ENCODE data around the gene ZBTB2. TPM values are rescaled to one million over a fixed set of nuclear protein-coding genes. Genes with fewer than 3 reads are reported as not detected.

Gene ZBTB2
- total RNA-seq, 2 experiments from 2014 or later: 26.8 to 28.2 TPM

- peak; percentile 25 for DNase-seq
- no peak overlapping the region for H3K4me3 Mint-ChIP-seq
Measured at GRCh38 chr6:151413372-151414145, 22.2 kb upstream of the ZBTB2 start.

GRCh38 chr6:151412909-151413308 is 21.6 kb upstream of the ZBTB2 start:
- Mint-ChIP-seq H3K9me3 (peaks cover 10% of the 10 kb centered on the region), H3K27me3 (no peaks in the 10 kb centered on the region), H3K4me1 (peaks cover 10% of the 10 kb centered on the region), H3K36me3 (peaks cover 60% of the 10 kb centered on the region), H3K4me3 (no peak overlapping the region), H3K27ac (no peak overlapping the region)
- DNase-seq: no peak

More at GRCh38 chr6:151413372-151414145, 22.2 kb upstream of the ZBTB2 start:
- peaks cover 61% of the 10 kb centered on the region for H3K36me3 Mint-ChIP-seq
- H3K27ac Mint-ChIP-seq: peak overlapping the region; percentile 16
- H3K27me3 Mint-ChIP-seq: no peaks in the 10 kb centered on the region
- peaks cover 10% of the 10 kb centered on the region for H3K4me1 Mint-ChIP-seq
- H3K9me3 Mint-ChIP-seq: peaks cover 10% of the 10 kb centered on the region

GRCh38 chr6:151409679-151410078 is 18.3 kb upstream of the ZBTB2 start:
- Mint-ChIP-seq H3K4me1 (peaks cover 14% of the 10 kb centered on the region), H3K9me3 (peaks cover 4% of the 10 kb centered on the region), H3K27ac (no peak overlapping the region), H3K27me3 (no peaks in the 10 kb centered on the region), H3K36me3 (peaks cover 40% of the 10 kb centered on the region), H3K4me3 (no peak overlapping the region)
- no peak for DNase-seq

GRCh38 chr6:151409260-151409659 is 17.9 kb upstream of the ZBTB2 start:
- H3K27me3 Mint-ChIP-seq: no peaks in the 10 kb centered on the region
- H3K36me3 Mint-ChIP-seq: peaks cover 39% of the 10 kb centered on the region
- no peaks in the 10 kb centered on the region for H3K9me3 Mint-ChIP-seq
- H3K27ac Mint-ChIP-seq: peak overlapping the region; percentile 51
- peaks cover 13% of the 10 kb centered on the region for H3K4me1 Mint-ChIP-seq
- no peak for DNase-seq
- H3K4me3 Mint-ChIP-seq: no peak overlapping the region

DNA sequence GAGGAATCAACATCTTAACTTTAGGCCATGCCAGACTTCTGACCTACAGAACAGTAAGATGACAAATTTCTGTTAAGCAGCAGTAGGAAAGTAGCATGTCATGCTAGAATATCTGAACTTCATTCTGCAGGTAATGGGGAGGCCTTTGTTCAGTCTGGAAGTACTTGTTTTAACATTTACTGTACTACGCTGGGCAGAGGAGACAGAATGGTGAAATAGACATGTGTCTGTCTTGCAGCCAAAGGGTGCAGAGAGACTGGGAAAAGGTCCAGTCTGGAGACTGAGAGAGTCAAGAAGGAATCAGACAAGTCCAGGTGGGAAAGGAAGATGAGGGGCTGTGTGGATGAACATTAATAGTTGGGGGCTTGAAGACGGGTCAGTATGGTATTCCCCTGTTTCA is 17.5 kb upstream of the ZBTB2 start:
- DNase-seq: no peak
- Mint-ChIP-seq H3K9me3 (no peaks in the 10 kb centered on the region), H3K36me3 (peaks cover 36% of the 10 kb centered on the region), H3K27ac (peak overlapping the region; percentile 51), H3K27me3 (no peaks in the 10 kb centered on the region), H3K4me1 (peaks cover 10% of the 10 kb centered on the region), H3K4me3 (no peak overlapping the region)

GRCh38 chr6:151403919-151404308 is 12.6 kb upstream of the ZBTB2 start:
- Mint-ChIP-seq H3K36me3 (peaks cover 34% of the 10 kb centered on the region), H3K27ac (peak overlapping the region; percentile 61), H3K27me3 (no peaks in the 10 kb centered on the region), H3K4me3 (no peak overlapping the region), H3K4me1 (peaks cover 24% of the 10 kb centered on the region), H3K9me3 (no peaks in the 10 kb centered on the region)
- no peak for DNase-seq

- Mint-ChIP-seq H3K4me3 (no peak overlapping the region), H3K27me3 (no peaks in the 10 kb centered on the region), H3K36me3 (peaks cover 39% of the 10 kb centered on the region), H3K9me3 (no peaks in the 10 kb centered on the region), H3K27ac (no peak overlapping the region), H3K4me1 (peaks cover 35% of the 10 kb centered on the region)
- DNase-seq: no peak
Measured at GRCh38 chr6:151402228-151402627, 10.9 kb upstream of the ZBTB2 start.

DNA sequence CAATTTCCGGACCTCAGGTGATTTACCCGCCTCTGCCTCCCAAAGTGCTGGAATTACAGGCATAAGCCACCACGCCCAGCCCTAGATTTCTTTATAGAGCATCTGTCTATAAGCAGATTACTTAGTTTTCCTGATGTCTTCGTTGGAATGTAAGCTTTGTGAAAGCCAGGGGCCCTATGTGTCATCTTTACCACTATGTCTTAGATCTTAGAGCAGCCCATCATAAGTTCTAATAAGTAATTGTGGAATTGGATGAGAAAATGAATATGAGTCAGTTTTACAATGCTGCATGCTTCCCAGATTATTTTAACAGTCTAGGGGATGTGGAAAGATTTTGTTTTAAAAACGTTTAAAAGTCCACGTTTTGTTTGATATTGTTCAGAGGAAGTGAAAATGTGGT is 9.1 kb upstream of the ZBTB2 start:
- Mint-ChIP-seq H3K4me3 (no peak overlapping the region), H3K27ac (peak overlapping the region; percentile 54), H3K9me3 (no peaks in the 10 kb centered on the region), H3K4me1 (peaks cover 42% of the 10 kb centered on the region), H3K36me3 (peaks cover 42% of the 10 kb centered on the region), H3K27me3 (no peaks in the 10 kb centered on the region)
- no peak for DNase-seq

DNA sequence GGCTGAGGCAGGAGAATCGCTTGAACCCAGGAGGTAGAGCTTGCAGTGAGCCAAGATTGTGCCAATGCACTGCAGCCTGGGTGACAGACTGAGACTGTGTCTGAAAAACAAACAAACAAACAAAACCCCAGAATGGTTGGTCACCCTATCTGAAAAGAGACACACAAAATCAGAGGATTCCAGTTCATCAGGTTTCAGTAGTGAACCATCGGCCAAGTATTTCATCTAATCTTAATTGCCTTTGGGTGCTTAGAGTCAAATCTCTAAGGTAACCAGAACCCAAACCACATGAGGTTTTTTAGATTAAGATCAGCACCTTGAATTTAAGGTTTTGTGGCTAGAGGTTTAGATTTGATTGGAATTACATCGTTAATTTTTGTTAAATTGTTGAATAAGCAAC is 8.3 kb upstream of the ZBTB2 start:
- H3K27me3 Mint-ChIP-seq: no peaks in the 10 kb centered on the region
- no peaks in the 10 kb centered on the region for H3K9me3 Mint-ChIP-seq
- H3K4me3 Mint-ChIP-seq: no peak overlapping the region
- DNase-seq: no peak
- no peak overlapping the region for H3K27ac Mint-ChIP-seq
- peaks cover 49% of the 10 kb centered on the region for H3K4me1 Mint-ChIP-seq
- H3K36me3 Mint-ChIP-seq: peaks cover 45% of the 10 kb centered on the region

DNA sequence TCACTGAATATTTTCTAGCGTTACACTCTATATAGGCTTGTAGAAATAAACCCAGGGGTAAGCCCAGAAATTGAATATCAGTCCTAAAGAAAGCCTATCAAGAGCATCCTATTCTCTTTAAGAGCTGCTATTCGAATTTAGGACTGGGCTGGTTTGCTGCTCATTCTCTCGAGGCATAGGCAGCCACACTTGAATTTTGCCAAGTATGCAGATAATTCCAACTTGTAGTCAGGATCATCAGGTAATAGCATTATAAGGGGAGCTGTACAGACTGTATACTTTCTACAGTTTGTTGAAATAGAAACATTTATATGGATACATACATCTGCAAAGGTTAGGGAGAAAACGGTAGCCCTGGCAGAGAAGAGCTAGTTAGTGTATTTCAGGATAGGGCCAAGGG is 2.1 kb upstream of the ZBTB2 start:
- H3K9me3 Mint-ChIP-seq: no peaks in the 10 kb centered on the region
- H3K4me3 Mint-ChIP-seq: peak overlapping the region; percentile 95
- peaks cover 40% of the 10 kb centered on the region for H3K36me3 Mint-ChIP-seq
- peaks cover 3% of the 10 kb centered on the region for H3K27me3 Mint-ChIP-seq
- peak overlapping the region; percentile 96 for H3K27ac Mint-ChIP-seq
- DNase-seq: no peak
- peaks cover 50% of the 10 kb centered on the region for H3K4me1 Mint-ChIP-seq

DNA sequence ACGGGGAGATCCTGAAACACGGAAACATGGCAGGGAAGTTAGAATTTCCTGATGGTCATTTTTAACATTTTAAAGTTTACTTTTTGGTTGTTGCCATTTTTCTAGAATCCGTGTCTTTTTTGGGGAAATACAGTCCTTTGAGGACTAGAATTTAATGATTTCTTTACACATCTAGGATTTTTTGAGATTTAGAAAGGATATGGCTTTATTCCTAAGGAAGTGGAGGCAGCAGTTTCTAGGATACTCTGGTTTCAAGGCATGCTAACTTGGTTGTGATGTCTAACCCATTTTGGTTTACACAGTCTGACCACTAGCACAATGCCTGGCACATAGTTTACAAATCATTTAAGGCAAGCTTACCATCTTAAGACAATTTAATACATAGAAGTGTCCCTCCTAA is 1.1 kb upstream of the ZBTB2 start:
- DNase-seq: no peak

DNA sequence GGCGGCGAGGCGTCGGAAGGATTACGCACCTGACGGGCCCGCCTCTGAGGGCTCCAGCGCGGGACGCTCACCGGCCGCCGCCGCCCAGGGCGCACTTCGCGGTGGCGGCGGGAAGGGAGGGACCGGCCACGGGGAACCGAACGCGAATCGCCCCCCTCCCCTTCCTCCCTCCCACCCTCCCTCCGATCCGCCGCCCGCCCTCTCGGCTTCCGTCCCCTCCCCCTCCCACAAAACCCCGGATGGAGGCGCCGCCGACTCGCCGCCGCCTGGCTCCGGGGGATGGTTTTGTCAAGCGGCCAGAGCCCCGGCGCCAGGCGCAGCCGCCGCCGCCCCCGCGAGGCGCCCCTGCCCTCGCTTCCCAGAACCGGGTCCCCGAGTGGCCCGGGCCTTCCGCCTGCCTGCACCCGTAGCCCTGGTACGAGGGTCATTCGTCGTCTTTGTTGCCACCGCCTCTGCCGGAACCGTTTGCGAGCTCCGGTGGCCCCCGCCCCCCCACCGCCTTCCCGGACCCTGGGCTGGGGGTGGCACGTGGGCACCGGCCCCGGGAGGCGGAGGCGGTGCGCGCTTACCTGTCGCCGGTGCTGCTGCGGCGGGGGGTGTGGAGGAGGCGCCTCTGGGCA is 398 bp downstream of the ZBTB2 start:
- Mint-ChIP-seq H3K9me3 (no peaks in the 10 kb centered on the region), H3K36me3 (peaks cover 31% of the 10 kb centered on the region), H3K27me3 (peaks cover 3% of the 10 kb centered on the region), H3K4me3 (peak overlapping the region; percentile 95), H3K27ac (peak overlapping the region; percentile 96), H3K4me1 (peaks cover 49% of the 10 kb centered on the region)
- DNase-seq: peak; percentile 81

More for the DNA sequence above, 1.1 kb upstream of the ZBTB2 start:
- H3K4me3 Mint-ChIP-seq: peak overlapping the region; percentile 95
- H3K9me3 Mint-ChIP-seq: no peaks in the 10 kb centered on the region
- H3K27ac Mint-ChIP-seq: peak overlapping the region; percentile 96
- H3K27me3 Mint-ChIP-seq: peaks cover 3% of the 10 kb centered on the region
- H3K36me3 Mint-ChIP-seq: peaks cover 37% of the 10 kb centered on the region
- peaks cover 51% of the 10 kb centered on the region for H3K4me1 Mint-ChIP-seq

- H3K4me3 Mint-ChIP-seq: peak overlapping the region; percentile 55
- peaks cover 30% of the 10 kb centered on the region for H3K36me3 Mint-ChIP-seq
- no peaks in the 10 kb centered on the region for H3K9me3 Mint-ChIP-seq
- peaks cover 3% of the 10 kb centered on the region for H3K27me3 Mint-ChIP-seq
- H3K4me1 Mint-ChIP-seq: peaks cover 49% of the 10 kb centered on the region
- H3K27ac Mint-ChIP-seq: peak overlapping the region; percentile 45
- DNase-seq: peak; percentile 100
Measured at GRCh38 chr6:151390276-151390850, 996 bp downstream of the ZBTB2 start.

GRCh38 chr6:151389618-151390275 is 1.6 kb downstream of the ZBTB2 start:
- H3K4me3 Mint-ChIP-seq: peak overlapping the region; percentile 85
- H3K36me3 Mint-ChIP-seq: peaks cover 28% of the 10 kb centered on the region
- peaks cover 49% of the 10 kb centered on the region for H3K4me1 Mint-ChIP-seq
- H3K9me3 Mint-ChIP-seq: no peaks in the 10 kb centered on the region
- H3K27ac Mint-ChIP-seq: peak overlapping the region; percentile 93
- peaks cover 3% of the 10 kb centered on the region for H3K27me3 Mint-ChIP-seq
- DNase-seq: no peak

- Mint-ChIP-seq H3K27me3 (peaks cover 3% of the 10 kb centered on the region), H3K27ac (peak overlapping the region; percentile 93), H3K4me3 (peak overlapping the region; percentile 85), H3K36me3 (peaks cover 30% of the 10 kb centered on the region), H3K9me3 (no peaks in the 10 kb centered on the region), H3K4me1 (peaks cover 51% of the 10 kb centered on the region)
- no peak for DNase-seq
Measured at GRCh38 chr6:151388997-151389617, 2.3 kb downstream of the ZBTB2 start.

Measured in activated naive CD8-positive, alpha-beta T cell treated with anti-CD3 and anti-CD28 coated beads for 36 hours (primary cell).